ENCODE results near the gene ANO6. TPM values are rescaled to one million over a fixed set of nuclear protein-coding genes. Genes with fewer than 3 reads are reported as not detected.

ANO6 gene
- total and polyA plus RNA-seq, 8 donors = 58.0 to 79.7 (median 66.1) TPM

DNA sequence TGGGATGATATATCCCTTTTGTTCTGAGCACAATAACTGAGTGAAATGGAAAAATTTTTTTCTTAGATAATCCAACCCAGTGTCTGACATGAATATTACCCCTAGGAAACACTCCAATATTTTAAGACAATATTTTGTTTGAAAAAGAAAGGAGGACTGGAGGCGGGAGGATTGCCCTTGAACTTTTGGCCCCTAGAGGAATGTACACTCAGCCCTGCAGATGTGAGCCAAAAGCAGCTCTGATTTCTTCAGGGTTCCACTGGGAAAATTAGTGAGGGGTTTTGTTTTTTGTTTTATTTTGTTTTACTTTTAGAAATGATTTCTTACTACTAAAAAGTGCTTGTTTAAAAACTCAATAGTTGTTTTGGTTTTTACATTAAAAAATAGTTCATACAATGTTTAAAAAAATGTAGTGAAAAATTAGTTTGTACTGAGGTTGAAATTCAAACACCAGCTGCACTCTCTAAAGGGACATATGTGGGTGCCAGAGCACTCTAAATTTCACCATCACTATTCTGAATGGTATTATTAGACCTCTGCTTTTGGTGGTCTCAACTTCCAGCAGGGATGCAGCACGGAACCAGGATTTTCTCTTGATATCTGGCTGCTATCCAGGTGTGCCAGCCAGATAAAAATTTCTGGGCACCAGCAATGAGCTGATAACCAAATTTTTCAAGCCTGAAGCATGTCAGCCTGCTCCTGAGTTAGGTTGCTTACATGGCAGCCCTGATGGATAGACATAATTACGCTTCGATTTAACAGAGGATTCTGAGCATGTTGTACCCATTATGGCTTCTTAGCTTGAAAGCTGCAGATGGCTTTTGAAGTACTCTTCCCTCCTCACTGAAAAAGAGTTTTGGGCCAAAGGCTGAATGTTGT lies 141.9 kb downstream of the ANO6 start:
- DNase-seq = peak in 2 of 4 donors; percentile 56 to 71
- TF ChIP-seq, protein P1, sequence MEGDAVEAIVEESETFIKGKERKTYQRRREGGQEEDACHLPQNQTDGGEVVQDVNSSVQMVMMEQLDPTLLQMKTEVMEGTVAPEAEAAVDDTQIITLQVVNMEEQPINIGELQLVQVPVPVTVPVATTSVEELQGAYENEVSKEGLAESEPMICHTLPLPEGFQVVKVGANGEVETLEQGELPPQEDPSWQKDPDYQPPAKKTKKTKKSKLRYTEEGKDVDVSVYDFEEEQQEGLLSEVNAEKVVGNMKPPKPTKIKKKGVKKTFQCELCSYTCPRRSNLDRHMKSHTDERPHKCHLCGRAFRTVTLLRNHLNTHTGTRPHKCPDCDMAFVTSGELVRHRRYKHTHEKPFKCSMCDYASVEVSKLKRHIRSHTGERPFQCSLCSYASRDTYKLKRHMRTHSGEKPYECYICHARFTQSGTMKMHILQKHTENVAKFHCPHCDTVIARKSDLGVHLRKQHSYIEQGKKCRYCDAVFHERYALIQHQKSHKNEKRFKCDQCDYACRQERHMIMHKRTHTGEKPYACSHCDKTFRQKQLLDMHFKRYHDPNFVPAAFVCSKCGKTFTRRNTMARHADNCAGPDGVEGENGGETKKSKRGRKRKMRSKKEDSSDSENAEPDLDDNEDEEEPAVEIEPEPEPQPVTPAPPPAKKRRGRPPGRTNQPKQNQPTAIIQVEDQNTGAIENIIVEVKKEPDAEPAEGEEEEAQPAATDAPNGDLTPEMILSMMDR (IDR thresholded peaks at IDR 0.05) = no peak
- H3K27ac ChIP-seq = peak overlapping the region in 1 of 2 donors; percentile 9
- H3K4me1 ChIP-seq = no peaks in the 10 kb centered on the region
- peaks cover 0 to 13% of the 10 kb centered on the region in 2 donors for H3K9me3 ChIP-seq
- peaks cover 0 to 52% of the 10 kb centered on the region in 2 donors for H3K36me3 ChIP-seq
- intact Hi-C loops (cut with DNase I) = no loop called here
- no peak overlapping the region for H3K4me3 ChIP-seq
- peak; percentile 69 for ATAC-seq
- no peaks in the 10 kb centered on the region for H3K27me3 ChIP-seq

DNA sequence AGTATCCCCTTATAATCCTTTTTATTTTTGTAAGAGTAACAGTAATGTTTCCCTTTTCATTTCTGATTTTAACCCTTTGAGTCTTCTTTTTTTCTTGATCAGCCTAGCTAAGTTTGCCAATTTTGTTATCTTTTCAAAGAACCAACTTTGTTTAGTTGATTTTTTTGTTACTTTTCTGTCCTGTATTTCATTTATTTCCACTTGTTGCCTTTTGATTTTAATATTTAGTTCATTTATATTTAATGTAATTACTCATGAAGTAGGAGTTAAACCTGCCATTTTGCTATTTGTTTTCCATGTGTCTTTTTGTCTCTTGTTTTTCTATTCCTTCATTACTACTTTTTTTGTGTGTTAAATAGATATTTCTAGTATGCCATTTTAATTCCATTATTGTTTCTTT lies 146.4 kb downstream of the ANO6 start:
- Histone ChIP-seq H3K4me3 (no peak overlapping the region), H3K27me3 (no peaks in the 10 kb centered on the region), H3K4me1 (no peaks in the 10 kb centered on the region), H3K27ac (no peak overlapping the region), H3K9me3 (peaks cover 0 to 32% of the 10 kb centered on the region in 2 donors), H3K36me3 (peaks cover 0 to 46% of the 10 kb centered on the region in 2 donors)
- intact Hi-C loops (cut with DNase I) = no loop called here
- DNase-seq = no peak
- TF ChIP-seq, protein P1 (IDR thresholded peaks at IDR 0.05) = no peak
- ATAC-seq = no peak

DNA sequence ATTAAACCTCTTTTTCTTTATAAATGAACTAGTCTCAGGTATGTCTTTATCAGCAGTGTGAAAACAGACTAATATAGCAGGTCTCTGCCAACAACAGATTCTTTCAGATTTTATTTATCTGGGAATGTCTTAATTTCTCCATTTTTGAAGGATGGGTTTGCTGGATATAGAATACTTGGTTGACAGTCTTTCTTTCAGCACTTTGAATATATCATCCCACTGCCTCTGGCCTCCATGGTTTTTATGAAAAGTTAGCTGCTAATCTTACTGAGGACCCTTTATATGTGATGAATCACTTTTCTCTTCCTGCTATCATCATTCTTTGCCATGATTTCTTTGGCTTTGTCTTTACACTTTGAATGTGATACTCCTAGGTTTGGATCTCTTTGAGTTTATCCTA lies 148.0 kb downstream of the ANO6 start:
- intact Hi-C loops (cut with DNase I) = no loop called here
- DNase-seq (no peak), ATAC-seq (no peak)
- Histone ChIP-seq H3K27ac (no peak overlapping the region), H3K36me3 (peaks cover 0 to 35% of the 10 kb centered on the region in 2 donors), H3K4me1 (no peaks in the 10 kb centered on the region), H3K27me3 (no peaks in the 10 kb centered on the region), H3K4me3 (no peak overlapping the region), H3K9me3 (peaks cover 0 to 32% of the 10 kb centered on the region in 2 donors)
- TF ChIP-seq, protein P1 (IDR thresholded peaks at IDR 0.05) = no peak

GRCh38 chr12:45368841-45369489 lies 153.1 kb downstream of the ANO6 start:
- peak; percentile 23 for ATAC-seq
- intact Hi-C loops (cut with DNase I) = no loop called here
- no peak overlapping the region for H3K27ac ChIP-seq

More at GRCh38 chr12:45368841-45369489, 153.1 kb downstream of the ANO6 start:
- H3K36me3 ChIP-seq = peaks cover 0 to 27% of the 10 kb centered on the region in 2 donors
- H3K9me3 ChIP-seq = peaks cover 0 to 8% of the 10 kb centered on the region in 2 donors
- TF ChIP-seq, protein P1 (IDR thresholded peaks at IDR 0.05) = no peak
- no peak for DNase-seq
- H3K4me3 ChIP-seq = no peak overlapping the region
- no peaks in the 10 kb centered on the region for H3K4me1 ChIP-seq
- no peaks in the 10 kb centered on the region for H3K27me3 ChIP-seq
